Ishikawa (cell line): Measurements from ENCODE around the gene PDGFB.

Experiments
- RAD21 ChIP-seq: IDR thresholded peaks from 2 replicates; pipeline ENCODE4 v1.6.1; 2012; ENCODE audit warnings: low read depth
- TCF12 ChIP-seq: IDR thresholded peaks from 2 replicates; pipeline ENCODE4 v1.6.1; 2012; ENCODE audit warnings: low read depth
- YY1 ChIP-seq: IDR thresholded peaks from 2 replicates; pipeline ENCODE4 v1.6.1; 2012; ENCODE audit warnings: low read depth

GRCh38 chr22:39263626-39264348, 19.0 kb upstream of the PDGFB start:
- TF ChIP-seq TCF12 (no peak), RAD21 (no peak), YY1 (no peak)
